Esophagus muscularis mucosa (tissue), 4 donors: ENCODE data around the gene FOSL2. TPM values are rescaled to one million over a fixed set of nuclear protein-coding genes. Genes with fewer than 3 reads are reported as not detected.

Experiments
- small RNA-seq, 3 donors: library from RNA; depleted of rRNA; stranded (forward); fragments of <200 nt; gene quantifications; one replicate each; pipeline ENCODE3, GENCODE V24; 2016
- total RNA-seq, 4 donors: library from RNA; depleted of rRNA; stranded (reverse); fragments of >200 nt; gene quantifications; one replicate each; pipeline versions ENCODE4 v1.1.0 to v1.2.1, GENCODE V29; 2016

The FOSL2 gene
- total RNA-seq, 4 donors from 2014 or later: 68.9 to 332 (median 176) TPM

Small RNA genes lying within 50 kb of the gene (small RNA-seq; reads per million reads assigned to genes)
- gene AC104695.3 (0 reads per million in 3 donors), gene SNRPGP7 (0 reads per million in 3 donors)

Other genes starting within 250 kb of the FOSL2 start
- 10 to 100 TPM in 1 of 4 donors, 1 to 10 TPM in 3; 2.5 to 11.1 (median 7.7) TPM for gene PLB1, start 103.2 kb downstream of the FOSL2 start, total RNA-seq